ENCODE results near the gene ZNF148.
"Not testable (repeated sequence)": the region's sequence is repeated elsewhere in the genome, so short reads cannot be mapped to it uniquely, and the experiment has no call there.

Gene ZNF148

GRCh38 chr3:125353128-125353527 lies 22.0 kb downstream of the ZNF148 start:
- POLR2A ChIA-PET = interaction anchor here (0.7 kb wide), 1 partner anchor 34 kb away, joined by 3 read pairs; no protein-coding TSS in a partner anchor
- no peak for DNase-seq (ENCODE audit: extremely low spot score)
- CTCF ChIA-PET = no interaction called here
- no peak for TF ChIP-seq CTCF (IDR thresholded peaks at IDR 0.05; ENCODE audit: control extremely low read depth, extremely low read depth, low read depth, missing control alignments)

GRCh38 chr3:125351814-125352456 lies 23.2 kb downstream of the ZNF148 start:
- no peak for DNase-seq (ENCODE audit: extremely low spot score)
- POLR2A ChIA-PET = no interaction called here
- no peak for TF ChIP-seq CTCF (IDR thresholded peaks at IDR 0.05; ENCODE audit: control extremely low read depth, extremely low read depth, low read depth, missing control alignments)
- CTCF ChIA-PET = interaction anchor here (1.5 kb wide), 1 partner anchor 9 kb away, joined by 4 read pairs; no protein-coding TSS in a partner anchor

- no peak for DNase-seq (ENCODE audit: extremely low spot score)
- no peak for TF ChIP-seq CTCF (IDR thresholded peaks at IDR 0.05; ENCODE audit: control extremely low read depth, extremely low read depth, low read depth, missing control alignments)
- ChIA-PET POLR2A (no interaction called here), CTCF (interaction anchor here (1.5 kb wide), 1 partner anchor 10 kb away, joined by 4 read pairs; no protein-coding TSS in a partner anchor)
These were observed 24.0 kb downstream of the ZNF148 start for GRCh38 chr3:125351152-125351551.

GRCh38 chr3:125350597-125350996 lies 24.5 kb downstream of the ZNF148 start:
- ChIA-PET CTCF (interaction anchor here (1.5 kb wide), 1 partner anchor 11 kb away, joined by 4 read pairs; no protein-coding TSS in a partner anchor), POLR2A (no interaction called here)
- no peak for DNase-seq (ENCODE audit: extremely low spot score)
- no peak for TF ChIP-seq CTCF (IDR thresholded peaks at IDR 0.05; ENCODE audit: control extremely low read depth, extremely low read depth, low read depth, missing control alignments)

GRCh38 chr3:125349556-125350165 lies 25.5 kb downstream of the ZNF148 start:
- POLR2A ChIA-PET = no interaction called here
- CTCF ChIA-PET = interaction anchor here (1.0 kb wide), 1 partner anchor 14 kb away, joined by 3 read pairs; no protein-coding TSS in a partner anchor
- TF ChIP-seq CTCF (IDR thresholded peaks at IDR 0.05; ENCODE audit: control extremely low read depth, extremely low read depth, low read depth, missing control alignments) = no peak
- no peak for DNase-seq (ENCODE audit: extremely low spot score)

GRCh38 chr3:125349055-125349454 lies 26.1 kb downstream of the ZNF148 start:
- no peak for DNase-seq (ENCODE audit: extremely low spot score)
- TF ChIP-seq CTCF (IDR thresholded peaks at IDR 0.05; ENCODE audit: control extremely low read depth, extremely low read depth, low read depth, missing control alignments) = no peak
- POLR2A ChIA-PET = no interaction called here
- CTCF ChIA-PET = interaction anchor here (1.0 to 1.4 kb wide), 4 partner anchors 8 to 31 kb away, joined by 3 to 5 read pairs (median 4); no protein-coding TSS in a partner anchor

GRCh38 chr3:125343367-125343766 lies 31.8 kb downstream of the ZNF148 start:
- CTCF ChIA-PET = interaction anchor here (0.8 to 1.3 kb wide), 2 partner anchors 11 to 25 kb away, joined by 3 read pairs; no protein-coding TSS in a partner anchor
- DNase-seq (ENCODE audit: extremely low spot score) = not testable (repeated sequence)
- POLR2A ChIA-PET = interaction anchor here (0.7 kb wide), 1 partner anchor 172 kb away, joined by 7 read pairs; no protein-coding TSS in a partner anchor
